Keratinocyte (primary cell): ENCODE measurements around the gene TUT4.

Source experiments
- CTCF ChIP-seq, 3 experiments: IDR thresholded peaks in 1 of 3; conservative IDR thresholded peaks in 1 of 3; optimal IDR thresholded peaks in 1 of 3; 2 replicates in 2 of 3; 3 replicates in 1 of 3; pipeline versions ENCODE3 to v1.5.1; 2011; ENCODE audit warnings: low read length in 3 of 3, mild to moderate bottlenecking in 3 of 3, moderate library complexity in 2 of 3, control low read depth in 1 of 3, inconsistent platforms in 1 of 3; ENCODE audit not compliant: insufficient read depth in 2 of 3; ENCODE audit errors: extremely low read depth in 1 of 3
- EZH2 ChIP-seq: IDR thresholded peaks from one replicate; pipeline ENCODE4 v1.6.1; 2012; ENCODE audit warnings: inconsistent platforms, mild to moderate bottlenecking, low read length, moderate library complexity

- TF ChIP-seq CTCF (optimal IDR thresholded peaks at IDR 0.05 in 1 of 3, IDR thresholded peaks at IDR 0.05 in 1 of 3, conservative IDR thresholded peaks at IDR 0.05 in 1 of 3; ENCODE audit: extremely low read depth in 1 of 3, insufficient read depth in 2 of 3, low read length in 3 of 3) (no peak), EZH2 (no peak)
These were observed 17.7 kb downstream of the TUT4 start for GRCh38 chr1:52534928-52535764.
